T-cell (primary cell): Measurements from ENCODE around the gene ALDH16A1. TPM values are rescaled to one million over a fixed set of nuclear protein-coding genes. Genes with fewer than 3 reads are reported as not detected.
"Not testable (repeated sequence)": the region's sequence is repeated elsewhere in the genome, so short reads cannot be mapped to it uniquely, and the experiment has no call there.

Source experiments
- ATAC-seq, 4 experiments: fragments of 200-7000 bp in 3 of 4; fragments of 150-1000 bp in 1 of 4; cut with Tn5 transposase; replicated peaks in 1 of 4; 1 replicate in 3 of 4; 2 replicates in 1 of 4; pipeline ENCODE4 v1.10.0; 2021; ENCODE audit warnings: moderate library complexity in 3 of 4, mild to moderate bottlenecking in 2 of 4, moderate number of reproducible peaks in 1 of 4
- CTCF ChIA-PET, 2 donors: fragments of 300-600 bp; sonication (Branson Sonifier 250); formaldehyde crosslinking; loops; one replicate each; lab custom pipeline; 2022; ENCODE audit warnings: antibody characterized with exemption in 2 of 2; lab: Charles Lee
- POLR2A ChIA-PET, 2 donors: fragments of 300-600 bp; sonication (Branson Sonifier 250); formaldehyde crosslinking; loops; one replicate each; lab custom pipeline; 2022; ENCODE audit warnings: antibody characterized with exemption in 2 of 2; lab: Charles Lee
- DNase-seq, 35 experiments: peaks; one replicate each; pipeline versions ENCODE4 v3.0.0 to v3.0.0-alpha.2; 2013 to 2023
- H3K27ac ChIP-seq: one replicate; pipeline ENCODE4 v1.5.1; 2013; ENCODE audit warnings: low read length
- H3K27me3 ChIP-seq, 2 experiments: replicated peaks in 1 of 2; 1 replicate in 1 of 2; 2 replicates in 1 of 2; pipeline versions ENCODE4 v1.6.1 to v1.7.0; 2013; ENCODE audit warnings: low read length in 1 of 2, mixed read lengths in 1 of 2; ENCODE audit not compliant: control insufficient read depth in 2 of 2, insufficient read depth in 2 of 2; ENCODE audit errors: extremely low read depth in 1 of 2
- H3K36me3 ChIP-seq, 2 donors: 1 replicate in 1 of 2; 2 replicates in 1 of 2; pipeline versions ENCODE4 v1.6.1 to v1.7.0; 2013; ENCODE audit warnings: low read length in 1 of 2; ENCODE audit not compliant: control insufficient read depth in 2 of 2, insufficient read depth in 1 of 2; ENCODE audit errors: extremely low read depth in 1 of 2
- H3K4me1 ChIP-seq, 2 experiments: 1 replicate in 1 of 2; 2 replicates in 1 of 2; pipeline versions ENCODE4 v1.6.1 to v1.7.0; 2013; ENCODE audit warnings: low read length in 2 of 2, mixed read lengths in 1 of 2; ENCODE audit not compliant: insufficient read depth in 2 of 2, control insufficient read depth in 1 of 2; ENCODE audit errors: extremely low read depth in 1 of 2
- H3K4me3 ChIP-seq, 2 donors: 1 replicate in 1 of 2; 2 replicates in 1 of 2; pipeline versions ENCODE4 v1.5.1 to v1.7.0; 2013; ENCODE audit warnings: mild to moderate bottlenecking in 2 of 2, low read length in 1 of 2, moderate library complexity in 1 of 2; ENCODE audit not compliant: control insufficient read depth in 1 of 2; ENCODE audit errors: extremely low read depth in 1 of 2
- H3K9me3 ChIP-seq: 2 replicates; pipeline ENCODE4 v1.7.0; 2013
- H3K27ac Mint-ChIP-seq, 2 donors: one replicate each; pipeline ENCODE4 v1.8.0; 2020 to 2021; ENCODE audit warnings: mild to moderate bottlenecking in 2 of 2, mixed read lengths in 2 of 2
- H3K27me3 Mint-ChIP-seq, 2 donors: one replicate each; pipeline ENCODE4 v1.8.0; 2021 to 2022; ENCODE audit warnings: mixed read lengths in 2 of 2
- H3K36me3 Mint-ChIP-seq: one replicate; pipeline ENCODE4 v1.8.0; 2021; ENCODE audit warnings: mixed read lengths
- H3K4me1 Mint-ChIP-seq, 3 donors: one replicate each; pipeline ENCODE4 v1.8.0; 2020 to 2022; ENCODE audit warnings: mixed read lengths in 3 of 3, mild to moderate bottlenecking in 1 of 3
- H3K4me3 Mint-ChIP-seq, 3 donors: one replicate each; pipeline ENCODE4 v1.8.0; 2020 to 2022; ENCODE audit warnings: mild to moderate bottlenecking in 3 of 3, mixed read lengths in 3 of 3, moderate library complexity in 3 of 3
- H3K9me3 Mint-ChIP-seq, 3 donors: one replicate each; pipeline ENCODE4 v1.8.0; 2020 to 2022; ENCODE audit warnings: mixed read lengths in 3 of 3
- WGBS: methylation state at CpG from one replicate; pipeline ENCODE4 v1.1.5; 2013; ENCODE audit warnings: missing lambda C conversion rate; ENCODE audit not compliant: insufficient coverage; 5-methylcytosine and 5-hydroxymethylcytosine counted together
- total RNA-seq, 35 experiments: library from RNA in 6 of 35; stranded (reverse) in 6 of 35; fragments of 120-200 nt in 1 of 35; gene quantifications; one replicate each; pipeline versions ENCODE4 v1.2.1 to v1.2.4 and lab custom pipeline; 2013 to 2026

Gene ALDH16A1
- total RNA-seq, 5 donors from 2014 or later (not counting 1 experiment from before 2014, with no cell fraction given), result 32.8 to 57.2 (median 46.3) TPM

- H3K36me3 ChIP-seq, result peaks cover 16 to 54% of the 10 kb centered on the region in 2 donors
- WGBS, result no CpG with 5 or more reads among the region's 1 CpG
- CTCF ChIA-PET, ATAC-seq, H3K27me3 ChIP-seq, H3K4me3 ChIP-seq, DNase-seq, H3K9me3 Mint-ChIP-seq, H3K27me3 Mint-ChIP-seq, H3K4me3 Mint-ChIP-seq, H3K9me3 ChIP-seq, H3K27ac ChIP-seq, H3K27ac Mint-ChIP-seq, H3K36me3 Mint-ChIP-seq: not testable (repeated sequence)
- H3K4me1 Mint-ChIP-seq, result peaks cover 0 to 15% (median 6%) of the 10 kb centered on the region in 3 donors
- POLR2A ChIA-PET, result interaction anchor here in 1 of 2 donors (0.7 kb wide), 1 partner anchor 9 kb away, joined by 5 read pairs; no protein-coding TSS in a partner anchor
- H3K4me1 ChIP-seq, result peaks cover 0 to 43% of the 10 kb centered on the region in 2 experiments
These were observed 8.1 kb downstream of the ALDH16A1 start for GRCh38 chr19:49461130-49461529.

DNA sequence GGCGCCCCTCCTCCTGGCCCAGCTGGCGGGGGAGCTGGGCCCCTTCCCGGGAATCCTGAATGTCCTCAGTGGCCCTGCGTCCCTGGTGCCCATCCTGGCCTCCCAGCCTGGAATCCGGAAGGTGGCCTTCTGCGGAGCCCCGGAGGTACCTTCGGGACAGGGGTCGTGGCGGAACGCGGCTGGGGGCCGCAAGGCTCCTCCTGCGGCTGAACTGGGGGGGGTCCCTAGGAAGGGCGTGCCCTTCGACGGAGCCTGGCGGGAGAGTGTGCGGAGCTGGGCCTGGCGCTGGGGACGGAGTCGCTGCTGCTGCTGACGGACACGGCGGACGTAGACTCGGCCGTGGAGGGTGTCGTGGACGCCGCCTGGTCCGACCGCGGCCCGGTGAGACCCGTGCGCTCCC is 8.6 kb downstream of the ALDH16A1 start:
- Mint-ChIP-seq H3K4me1 (peaks cover 0 to 11% (median 6%) of the 10 kb centered on the region in 3 donors), H3K9me3 (no peaks in the 10 kb centered on the region), H3K27ac (no peak overlapping the region), H3K4me3 (no peak overlapping the region), H3K36me3 (peaks cover 3% of the 10 kb centered on the region), H3K27me3 (no peaks in the 10 kb centered on the region)
- POLR2A ChIA-PET, result no interaction called here
- H3K27ac ChIP-seq, result no peak overlapping the region
- H3K4me3 ChIP-seq, result no peak overlapping the region
- ATAC-seq (no peak), DNase-seq (no peak)
- CTCF ChIA-PET, result no interaction called here
- 97% methylated on average over 30 of the region's 37 CpGs for WGBS
- no peaks in the 10 kb centered on the region for H3K9me3 ChIP-seq
- H3K27me3 ChIP-seq, result no peaks in the 10 kb centered on the region
- peaks cover 0 to 48% of the 10 kb centered on the region in 2 experiments for H3K4me1 ChIP-seq
- H3K36me3 ChIP-seq, result peaks cover 16 to 56% of the 10 kb centered on the region in 2 donors

- Mint-ChIP-seq H3K4me1 (peaks cover 0 to 11% (median 4%) of the 10 kb centered on the region in 3 donors), H3K4me3 (no peak overlapping the region), H3K36me3 (no peaks in the 10 kb centered on the region), H3K9me3 (no peaks in the 10 kb centered on the region), H3K27me3 (no peaks in the 10 kb centered on the region), H3K27ac (peak overlapping the region in 1 of 2 donors; percentile 82)
- CTCF ChIA-PET, result no interaction called here
- Histone ChIP-seq H3K27me3 (no peaks in the 10 kb centered on the region), H3K4me1 (peaks cover 0 to 50% of the 10 kb centered on the region in 2 experiments), H3K36me3 (peaks cover 16 to 59% of the 10 kb centered on the region in 2 donors), H3K4me3 (no peak overlapping the region), H3K9me3 (no peaks in the 10 kb centered on the region), H3K27ac (no peak overlapping the region)
- POLR2A ChIA-PET, result no interaction called here
- no peak for ATAC-seq
- 95% methylated on average over 10 of the region's 12 CpGs for WGBS
- no peak for DNase-seq
These were observed 9.5 kb downstream of the ALDH16A1 start for GRCh38 chr19:49462492-49462891.

- Mint-ChIP-seq H3K36me3 (peaks cover 4% of the 10 kb centered on the region), H3K4me1 (peaks cover 9 to 19% (median 11%) of the 10 kb centered on the region in 3 donors), H3K9me3 (no peaks in the 10 kb centered on the region), H3K27ac (peak overlapping the region; percentile 19 to 44), H3K27me3 (no peaks in the 10 kb centered on the region), H3K4me3 (no peak overlapping the region)
- DNase-seq (no peak), ATAC-seq (no peak)
- Histone ChIP-seq H3K27me3 (no peaks in the 10 kb centered on the region), H3K27ac (no peak overlapping the region), H3K4me3 (no peak overlapping the region), H3K9me3 (no peaks in the 10 kb centered on the region), H3K4me1 (peaks cover 12 to 51% of the 10 kb centered on the region in 2 experiments), H3K36me3 (peaks cover 15 to 48% of the 10 kb centered on the region in 2 donors)
- ChIA-PET CTCF (no interaction called here), POLR2A (no interaction called here)
- 97% methylated on average over 36 of the region's 39 CpGs for WGBS
These were observed 11.1 kb downstream of the ALDH16A1 start for GRCh38 chr19:49463960-49464740.

- Histone ChIP-seq H3K27me3 (no peaks in the 10 kb centered on the region), H3K36me3 (peaks cover 4 to 38% of the 10 kb centered on the region in 2 donors), H3K9me3 (no peaks in the 10 kb centered on the region), H3K4me1 (peaks cover 20 to 60% of the 10 kb centered on the region in 2 experiments), H3K4me3 (no peak overlapping the region), H3K27ac (peak overlapping the region; percentile 55)
- H3K4me3 Mint-ChIP-seq, result no peak overlapping the region
- ChIA-PET CTCF (interaction anchor here (0.5 to 0.7 kb wide), 2 partner anchors 8 to 11 kb away, joined by 3 to 8 read pairs; no protein-coding TSS in a partner anchor), POLR2A (interaction anchor here in 1 of 2 donors (0.7 kb wide), 1 partner anchor 8 kb away, joined by 5 read pairs; no protein-coding TSS in a partner anchor)
- 100% methylated on average over 2 of the region's 3 CpGs for WGBS
- peaks cover 4% of the 10 kb centered on the region for H3K36me3 Mint-ChIP-seq
- H3K9me3 Mint-ChIP-seq, result no peaks in the 10 kb centered on the region
- ATAC-seq (no peak), DNase-seq (no peak)
- H3K27ac Mint-ChIP-seq, result peak overlapping the region; percentile 61 to 75
- peaks cover 18 to 30% (median 20%) of the 10 kb centered on the region in 3 donors for H3K4me1 Mint-ChIP-seq
- H3K27me3 Mint-ChIP-seq, result no peaks in the 10 kb centered on the region
These were observed 12.3 kb downstream of the ALDH16A1 start for GRCh38 chr19:49465371-49465770.

DNA sequence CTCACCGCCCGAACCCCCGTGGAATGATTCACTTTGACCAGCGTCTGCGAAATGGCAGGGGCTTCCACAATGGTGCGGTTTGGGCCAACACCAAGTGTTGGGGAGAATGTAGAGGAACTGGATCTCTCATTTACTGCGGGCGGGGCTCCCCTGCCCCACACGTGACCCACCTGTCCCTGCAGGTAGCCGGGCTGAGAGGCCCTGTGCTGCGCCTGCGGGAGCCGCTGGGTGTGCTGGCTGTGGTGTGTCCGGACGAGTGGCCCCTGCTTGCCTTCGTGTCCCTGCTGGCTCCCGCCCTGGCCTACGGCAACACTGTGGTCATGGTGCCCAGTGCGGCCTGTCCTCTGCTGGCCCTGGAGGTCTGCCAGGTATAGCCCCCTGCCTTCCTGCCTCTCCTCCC is 15.2 kb downstream of the ALDH16A1 start:
- WGBS, result 94% methylated on average over 13 of the region's 19 CpGs
- H3K9me3 ChIP-seq, result no peaks in the 10 kb centered on the region
- ChIA-PET CTCF (no interaction called here), POLR2A (no interaction called here)
- ATAC-seq (no peak), DNase-seq (no peak)
- H3K36me3 ChIP-seq, result peaks cover 0 to 31% of the 10 kb centered on the region in 2 donors
- Mint-ChIP-seq H3K4me3 (peak overlapping the region in 2 of 3 donors; percentile 17 to 84), H3K36me3 (peaks cover 4% of the 10 kb centered on the region), H3K9me3 (no peaks in the 10 kb centered on the region), H3K27me3 (no peaks in the 10 kb centered on the region), H3K27ac (peak overlapping the region; percentile 100), H3K4me1 (peaks cover 37 to 52% (median 39%) of the 10 kb centered on the region in 3 donors)
- H3K27me3 ChIP-seq, result no peaks in the 10 kb centered on the region
- H3K4me3 ChIP-seq, result no peak overlapping the region
- H3K4me1 ChIP-seq, result peaks cover 36 to 79% of the 10 kb centered on the region in 2 experiments
- H3K27ac ChIP-seq, result peak overlapping the region; percentile 98
